NCI-H1694 (cell line): ENCODE data around the gene USP30.
"Not testable (repeated sequence)": the region's sequence is repeated elsewhere in the genome, so short reads cannot be mapped to it uniquely, and the experiment has no call there.

Source experiments
- DNase-seq: peaks from one replicate; lab custom pipeline; 2025; lab: John Stamatoyannopoulos, UW

Gene USP30

DNA sequence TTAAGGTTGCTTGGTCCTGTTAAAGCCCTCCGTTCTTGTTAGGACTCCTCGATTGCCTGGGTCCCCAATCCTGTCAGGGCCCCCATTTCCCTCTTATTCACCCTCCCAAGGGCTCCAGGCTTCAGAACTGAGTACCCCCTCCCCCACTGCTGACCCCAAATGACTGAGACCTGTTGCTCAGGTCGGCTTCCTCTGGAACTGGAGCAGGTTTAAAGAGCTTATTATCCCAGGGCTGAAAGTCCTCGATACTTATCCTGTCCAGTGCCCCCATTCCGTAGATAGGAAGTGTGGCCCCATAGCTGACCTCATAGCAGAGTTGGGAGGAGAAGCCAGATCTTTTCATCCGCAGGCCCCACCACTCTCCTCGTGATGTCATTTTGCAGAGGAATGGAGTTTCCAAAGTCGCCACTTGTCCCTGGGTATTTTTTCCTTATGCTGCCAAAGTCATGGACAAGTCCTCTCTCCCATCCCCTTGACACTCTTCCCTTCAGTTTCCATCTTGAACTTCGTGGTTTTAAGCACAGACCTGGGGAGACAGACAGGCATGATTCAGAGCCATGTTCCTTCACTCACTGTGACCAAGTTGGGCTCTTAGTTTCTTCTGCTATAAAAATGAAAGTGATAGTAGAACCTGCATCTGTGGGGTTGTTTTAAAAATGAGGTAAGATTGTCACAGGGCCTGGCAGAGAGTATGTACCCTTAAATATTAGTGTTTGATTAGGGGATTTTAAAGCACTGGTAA lies 1.2 kb downstream of the USP30 start:
- DNase-seq: no peak

GRCh38 chr12:109054124-109054513 lies 1.7 kb downstream of the USP30 start:
- DNase-seq: not testable (repeated sequence)

GRCh38 chr12:109054520-109054919 lies 2.1 kb downstream of the USP30 start:
- DNase-seq: no peak

GRCh38 chr12:109056891-109057290 lies 4.5 kb downstream of the USP30 start:
- no peak for DNase-seq

- DNase-seq: no peak
Observed at GRCh38 chr12:109057376-109057775, 5.0 kb downstream of the USP30 start.

GRCh38 chr12:109058773-109059172 lies 6.4 kb downstream of the USP30 start:
- DNase-seq: no peak

DNA sequence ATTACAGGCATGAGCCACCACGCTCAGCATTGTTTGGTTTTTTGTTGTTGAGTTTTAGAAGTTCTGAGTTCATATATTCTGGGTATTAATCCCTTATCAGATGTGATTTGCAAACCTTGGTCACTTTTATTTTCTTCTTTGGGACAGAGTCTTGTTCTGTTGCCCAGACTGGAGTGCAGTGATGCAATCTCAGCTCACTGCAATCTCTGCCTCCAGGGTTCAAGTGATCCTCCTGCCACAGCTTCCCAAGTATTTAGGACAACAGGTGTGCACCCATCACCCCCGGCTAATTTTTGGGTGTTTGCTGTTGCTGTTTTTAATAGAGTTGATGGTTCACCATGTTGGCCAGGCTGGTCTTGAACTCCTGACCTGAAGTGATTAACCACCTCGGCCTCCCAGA lies 11.8 kb downstream of the USP30 start:
- no peak for DNase-seq

DNA sequence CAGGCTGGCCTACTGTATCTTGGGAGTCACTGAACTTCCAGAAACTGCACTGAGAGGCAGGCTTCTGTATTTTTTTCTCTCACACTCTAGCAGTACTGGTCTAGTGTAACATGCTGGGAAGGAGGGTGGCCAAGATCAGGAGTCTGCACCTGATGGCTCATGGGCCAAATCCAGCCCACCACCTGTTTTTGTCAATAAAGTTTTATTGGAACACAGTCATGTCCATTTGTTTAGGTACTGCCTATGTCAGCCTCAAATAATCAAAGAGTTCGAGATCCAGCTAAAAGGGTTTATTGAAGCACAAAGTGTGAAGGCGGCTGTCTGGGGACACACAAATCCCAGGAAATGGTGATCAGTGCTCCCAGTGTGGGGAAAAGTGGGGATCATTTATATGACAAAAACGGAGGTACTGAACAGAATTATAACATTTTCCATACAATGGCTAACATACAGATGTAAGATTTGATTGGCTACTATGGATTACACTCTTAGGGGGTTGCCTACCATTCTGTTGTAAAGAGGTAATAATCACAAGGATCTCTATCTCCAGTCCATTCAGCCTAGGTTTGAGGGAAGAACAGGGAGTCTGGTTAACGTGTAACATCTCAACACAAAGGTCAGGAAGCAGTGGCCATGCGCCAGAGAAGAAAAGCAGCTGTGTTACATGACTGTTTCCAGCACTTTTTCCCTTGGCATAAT lies 12.9 kb downstream of the USP30 start:
- DNase-seq: no peak

- DNase-seq: no peak
Observed at GRCh38 chr12:109065853-109066193, 13.4 kb downstream of the USP30 start.

DNA sequence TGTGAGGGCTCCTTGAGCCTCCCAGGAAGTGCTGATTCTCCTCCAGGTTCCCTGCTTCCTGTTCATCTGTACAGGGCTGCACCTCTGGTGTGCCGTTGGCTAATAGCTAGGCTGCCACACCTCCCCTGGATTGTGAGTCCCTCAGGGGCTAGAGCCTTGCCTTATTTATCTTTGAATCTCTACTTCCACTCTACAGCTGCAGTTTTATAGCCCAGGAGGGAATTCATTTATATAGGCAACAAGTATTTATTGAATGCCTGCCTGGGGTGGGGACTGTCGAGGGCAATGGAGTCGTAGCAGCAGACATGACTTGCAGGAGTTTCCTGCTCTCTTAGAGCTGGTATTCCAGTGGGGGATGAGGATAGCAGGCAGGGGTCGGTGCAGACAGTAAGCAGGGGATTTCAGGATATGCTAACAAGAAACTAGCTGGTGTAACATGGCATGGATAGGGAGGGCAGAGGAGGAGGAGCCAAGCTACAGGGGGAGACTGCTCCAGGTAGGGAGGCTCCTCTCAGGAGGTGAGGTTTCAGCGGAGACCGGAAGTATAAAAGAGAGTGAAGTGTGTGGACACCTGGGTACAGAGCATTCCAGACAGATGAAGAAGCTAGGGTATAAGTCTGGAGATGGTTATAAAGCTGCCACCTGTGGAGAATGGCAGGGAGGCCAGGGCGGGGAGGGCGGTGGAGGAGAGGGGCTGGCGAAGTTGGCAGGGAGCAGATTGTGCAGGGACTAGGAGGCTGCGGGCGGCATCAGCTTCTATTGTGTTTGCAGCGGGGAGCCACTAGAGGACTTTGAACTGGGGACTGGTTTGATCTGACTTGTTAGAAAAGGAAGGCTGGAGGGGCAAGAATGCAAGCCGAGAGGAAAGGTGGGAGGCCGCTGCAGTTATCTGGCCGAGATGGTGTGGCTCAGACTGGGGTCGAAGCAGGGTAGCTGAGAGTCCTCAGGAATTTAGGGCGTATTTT lies 17.2 kb downstream of the USP30 start:
- DNase-seq: no peak

DNA sequence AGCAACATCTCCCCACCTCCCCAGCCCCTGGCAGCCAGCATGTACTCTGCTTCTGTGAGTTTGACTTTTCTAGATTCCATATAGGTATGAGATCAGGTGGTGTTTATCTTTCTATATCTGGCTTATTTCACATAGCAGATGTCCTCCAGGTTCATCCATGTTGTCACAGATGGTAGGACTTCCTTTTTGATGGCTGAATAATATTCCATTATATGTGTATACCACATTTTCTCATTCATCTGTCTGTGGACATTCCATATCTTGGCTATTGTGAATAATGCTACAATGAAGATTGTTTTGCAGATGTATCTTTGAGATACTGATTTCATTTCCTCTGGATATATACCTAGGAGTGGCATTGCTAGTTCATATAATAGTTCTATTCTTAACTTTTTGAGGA lies 22.5 kb downstream of the USP30 start:
- DNase-seq: no peak

DNA sequence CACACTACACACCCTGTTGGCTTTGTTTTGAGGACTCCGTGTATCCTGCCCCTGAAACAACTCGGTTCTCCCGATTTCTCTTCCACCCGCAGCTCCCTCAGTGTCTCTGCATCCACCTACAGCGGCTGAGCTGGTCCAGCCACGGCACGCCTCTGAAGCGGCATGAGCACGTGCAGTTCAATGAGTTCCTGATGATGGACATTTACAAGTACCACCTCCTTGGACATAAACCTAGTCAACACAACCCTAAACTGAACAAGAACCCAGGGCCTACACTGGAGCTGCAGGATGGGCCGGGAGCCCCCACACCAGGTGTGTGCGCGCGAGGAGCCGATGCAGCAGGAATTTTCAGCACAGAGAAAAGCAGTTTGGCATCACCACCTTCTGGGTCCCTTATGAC lies 30.4 kb downstream of the USP30 start:
- DNase-seq: no peak

GRCh38 chr12:109084425-109084824 lies 32.0 kb downstream of the USP30 start:
- DNase-seq: no peak

GRCh38 chr12:109085590-109085989 lies 33.2 kb downstream of the USP30 start:
- DNase-seq: no peak

DNA sequence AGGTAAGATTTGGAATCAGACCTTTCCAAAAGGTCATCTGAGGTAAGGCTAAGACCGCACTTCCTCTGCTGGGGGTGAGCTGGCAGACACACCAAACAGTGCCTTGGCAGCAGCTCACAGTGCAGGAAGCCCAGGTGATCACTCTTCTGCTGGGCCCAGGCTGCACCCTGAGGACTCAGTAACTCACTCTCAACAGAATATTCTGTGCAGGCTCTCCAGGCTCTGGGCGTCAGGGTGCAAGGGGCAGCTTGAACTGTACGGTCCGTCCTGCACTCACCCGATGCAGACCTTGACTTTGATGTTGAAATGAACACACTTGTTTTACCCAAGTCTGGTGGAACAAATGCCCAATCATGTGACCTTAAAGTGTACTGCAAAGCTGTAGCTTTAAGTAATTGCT lies 34.9 kb downstream of the USP30 start:
- DNase-seq: no peak

- no peak for DNase-seq
Observed at GRCh38 chr12:109088818-109089217, 36.4 kb downstream of the USP30 start.

DNA sequence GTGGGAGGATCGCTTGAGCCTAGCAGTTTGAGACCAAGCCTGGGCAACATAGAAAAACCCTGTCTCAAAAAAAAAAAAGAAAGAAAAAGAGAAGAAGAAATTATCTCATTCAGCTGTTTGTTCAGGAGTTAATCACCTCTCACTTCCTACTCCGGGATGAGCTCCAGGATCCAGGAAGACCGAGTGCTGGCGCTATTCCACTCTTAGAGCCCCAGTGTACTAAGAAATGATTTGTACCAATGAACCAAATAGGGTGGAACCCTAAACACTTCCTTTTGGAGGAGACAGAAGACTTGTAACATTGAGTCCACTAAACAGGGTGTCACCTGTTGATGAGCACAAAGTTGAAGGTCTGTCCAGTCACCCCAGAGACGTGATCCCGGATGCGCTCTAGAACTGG lies 37.3 kb downstream of the USP30 start:
- no peak for DNase-seq

GRCh38 chr12:109092497-109093021 lies 40.2 kb downstream of the USP30 start:
- no peak for DNase-seq

- DNase-seq: peak; percentile 82
Observed at GRCh38 chr12:109093022-109093918, 40.9 kb downstream of the USP30 start, which contains the start of gene ALKBH2. Gene ALKBH2, minus strand, starts transcription at chr12:109093472. Its CDS starts 686 bp downstream, at chr12:109092786.

GRCh38 chr12:109097140-109097434 lies 44.7 kb downstream of the USP30 start:
- DNase-seq: no peak

DNA sequence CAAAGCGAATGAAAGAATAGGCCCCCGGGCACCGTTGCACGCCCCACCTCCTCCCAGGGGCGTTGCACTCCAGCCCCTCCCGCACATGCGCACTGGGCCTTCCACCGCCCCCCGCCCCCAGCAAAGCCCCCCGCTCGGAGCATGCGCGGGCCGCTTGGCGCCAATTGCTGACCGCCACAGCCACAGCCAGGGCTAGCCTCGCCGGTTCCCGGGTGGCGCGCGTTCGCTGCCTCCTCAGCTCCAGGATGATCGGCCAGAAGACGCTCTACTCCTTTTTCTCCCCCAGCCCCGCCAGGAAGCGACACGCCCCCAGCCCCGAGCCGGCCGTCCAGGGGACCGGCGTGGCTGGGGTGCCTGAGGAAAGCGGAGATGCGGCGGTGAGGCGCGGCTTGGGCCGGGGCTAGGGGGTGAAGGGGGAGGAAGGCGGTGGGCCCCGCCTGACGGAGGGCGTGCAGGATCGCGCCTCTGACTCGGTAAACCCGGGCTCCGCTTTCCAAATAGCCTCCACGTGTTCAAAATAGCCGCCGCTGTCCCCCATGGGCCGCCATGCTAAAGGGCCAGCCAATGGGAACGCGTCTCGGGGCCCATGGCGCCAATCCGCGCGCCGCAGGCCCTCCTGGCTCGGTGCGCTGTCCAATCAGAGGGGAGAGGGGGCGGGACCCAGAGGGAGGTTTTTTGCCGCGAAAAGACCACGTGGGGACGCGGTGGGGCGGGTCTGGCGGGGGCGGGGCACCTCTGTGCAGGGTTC lies 45.2 kb downstream of the USP30 start, which contains the start of gene UNG:
Gene UNG, plus strand, starts transcription at position 163 of the 748 bp plus-strand sequence. Its CDS starts 83 bp downstream, at position 246.
- DNase-seq: peak; percentile 87
